AG09319 (cell line): ENCODE data around the gene OLA1.
A peak's percentile ranks its signal among the peaks of the same experiment; 100 is the strongest.
"Not testable (repeated sequence)": the region's sequence is repeated elsewhere in the genome, so short reads cannot be mapped to it uniquely, and the experiment has no call there.

Source experiments
- DNase-seq: peaks from one replicate; pipeline ENCODE4 v3.0.0-alpha.2; 2010; ENCODE audit warnings: low read depth; ENCODE audit errors: extremely low read depth
- TF ChIP-seq, protein P1 (sequence below): IDR thresholded peaks from 2 replicates; pipeline ENCODE4 v1.5.1; 2011; ENCODE audit warnings: low read depth, mild to moderate bottlenecking, inconsistent platforms, low read length, moderate library complexity

Gene OLA1

DNA sequence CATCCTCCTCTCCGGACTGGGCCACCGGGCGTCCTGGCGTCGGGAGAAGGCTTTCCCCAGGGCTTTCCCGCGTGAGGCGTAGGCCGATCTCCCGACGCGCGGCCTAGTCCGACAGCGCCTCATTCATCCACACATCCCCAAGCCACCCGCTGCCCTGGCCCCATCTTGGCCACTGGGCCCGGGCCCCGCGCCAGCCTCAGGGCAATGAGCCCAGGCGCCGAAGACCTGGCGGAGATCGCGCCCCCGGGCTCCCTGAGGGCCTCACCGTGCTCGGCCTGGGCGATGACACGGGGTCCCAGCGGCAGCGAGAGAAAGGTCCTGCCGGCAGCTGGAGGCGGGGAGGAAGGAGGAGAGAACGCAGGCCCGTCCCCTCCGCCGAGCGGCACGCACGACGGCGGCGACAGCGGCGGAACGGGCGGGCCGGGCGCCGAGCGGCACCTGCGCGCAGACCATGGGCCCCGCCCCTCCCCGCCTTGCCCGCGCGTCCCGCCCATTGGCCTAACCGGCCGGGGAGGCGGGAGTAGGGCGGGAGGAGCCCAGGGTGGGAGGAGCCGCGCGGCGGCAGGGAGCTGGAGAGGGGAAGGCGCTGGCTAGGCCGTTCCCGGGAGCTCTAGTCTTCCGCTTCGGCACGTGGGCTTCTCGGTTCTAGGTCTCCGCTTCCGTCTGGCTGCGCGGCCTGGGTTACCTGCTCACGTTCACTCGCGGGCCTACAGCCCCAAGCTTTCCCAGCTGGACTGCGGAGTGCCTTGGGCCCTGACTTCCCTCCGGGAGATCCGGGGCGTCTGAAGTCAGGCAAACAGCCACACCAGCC, at the start of gene OLA1:
OLA1 (minus strand) TSS at position 346 of the 811 bp plus-strand sequence. CDS start 1,717 bp downstream, outside the sequence.
- TF ChIP-seq, protein P1, sequence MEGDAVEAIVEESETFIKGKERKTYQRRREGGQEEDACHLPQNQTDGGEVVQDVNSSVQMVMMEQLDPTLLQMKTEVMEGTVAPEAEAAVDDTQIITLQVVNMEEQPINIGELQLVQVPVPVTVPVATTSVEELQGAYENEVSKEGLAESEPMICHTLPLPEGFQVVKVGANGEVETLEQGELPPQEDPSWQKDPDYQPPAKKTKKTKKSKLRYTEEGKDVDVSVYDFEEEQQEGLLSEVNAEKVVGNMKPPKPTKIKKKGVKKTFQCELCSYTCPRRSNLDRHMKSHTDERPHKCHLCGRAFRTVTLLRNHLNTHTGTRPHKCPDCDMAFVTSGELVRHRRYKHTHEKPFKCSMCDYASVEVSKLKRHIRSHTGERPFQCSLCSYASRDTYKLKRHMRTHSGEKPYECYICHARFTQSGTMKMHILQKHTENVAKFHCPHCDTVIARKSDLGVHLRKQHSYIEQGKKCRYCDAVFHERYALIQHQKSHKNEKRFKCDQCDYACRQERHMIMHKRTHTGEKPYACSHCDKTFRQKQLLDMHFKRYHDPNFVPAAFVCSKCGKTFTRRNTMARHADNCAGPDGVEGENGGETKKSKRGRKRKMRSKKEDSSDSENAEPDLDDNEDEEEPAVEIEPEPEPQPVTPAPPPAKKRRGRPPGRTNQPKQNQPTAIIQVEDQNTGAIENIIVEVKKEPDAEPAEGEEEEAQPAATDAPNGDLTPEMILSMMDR, result no peak
- peak; percentile 81 for DNase-seq

DNA sequence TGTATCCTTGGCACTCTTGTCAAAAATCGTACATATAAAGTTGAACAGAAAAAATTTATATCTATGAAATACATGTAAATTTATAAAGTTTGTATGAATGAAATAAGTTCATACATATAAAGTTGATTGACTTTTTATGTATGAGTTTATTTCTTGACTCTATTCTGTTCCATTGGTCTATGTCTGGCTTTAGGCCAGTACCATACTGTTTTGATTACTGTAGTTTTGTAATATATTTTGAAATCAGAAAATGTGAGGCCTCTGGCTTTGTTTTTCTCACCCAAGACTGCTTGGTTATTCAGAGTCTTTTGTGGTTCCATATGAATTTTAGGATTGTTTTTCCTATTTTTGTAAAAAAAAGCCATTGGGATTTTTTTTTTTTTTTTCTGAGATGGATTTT, 44.6 kb upstream of the OLA1 start:
- DNase-seq, result no peak
- TF ChIP-seq, protein P1, result no peak

- TF ChIP-seq, protein P1, result no peak
- no peak for DNase-seq
Observed at GRCh38 chr2:174286172-174286571, 37.8 kb upstream of the OLA1 start.

DNA sequence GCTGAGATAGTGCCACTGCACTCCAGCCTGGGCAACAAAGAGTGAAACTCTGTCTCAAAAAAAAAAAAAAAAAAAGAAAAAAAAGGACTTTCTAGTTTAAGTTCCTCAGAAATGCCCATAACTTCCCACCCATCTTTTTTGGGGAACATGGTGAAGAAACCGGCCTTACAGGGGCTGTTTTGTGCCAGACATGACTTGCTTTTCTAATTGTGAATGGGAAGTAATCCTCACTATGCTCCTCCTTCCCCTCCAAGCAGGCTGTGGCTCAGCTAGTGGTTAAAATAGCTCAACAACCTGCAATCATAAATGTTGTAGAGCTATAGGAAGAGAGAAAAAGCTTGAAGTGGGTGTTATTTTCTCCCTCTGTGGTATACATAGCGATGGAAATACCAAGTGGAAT, 34.1 kb upstream of the OLA1 start:
- TF ChIP-seq, protein P1, result no peak
- DNase-seq, result no peak

DNA sequence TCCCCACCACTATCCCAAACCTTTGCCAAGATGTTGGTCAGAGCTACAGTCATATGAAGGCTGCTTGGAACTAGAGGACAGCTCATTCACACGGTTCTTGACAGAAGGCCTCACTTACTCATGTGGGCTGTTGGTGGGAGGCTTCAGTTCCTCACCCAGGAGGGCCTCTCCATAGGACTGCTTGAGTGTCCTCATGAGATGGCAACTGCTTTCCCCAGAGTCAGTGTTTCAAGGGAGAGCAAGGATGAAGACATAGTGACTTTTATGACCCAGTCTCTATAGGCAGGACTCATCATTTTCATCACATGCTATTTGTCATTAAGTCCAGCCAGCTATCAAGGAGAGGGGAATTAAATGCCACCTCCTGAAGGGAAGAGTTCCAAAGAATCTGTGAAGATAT, 33.4 kb upstream of the OLA1 start:
- TF ChIP-seq, protein P1, result no peak
- no peak for DNase-seq

- TF ChIP-seq, protein P1, result no peak
- DNase-seq, result no peak
Observed at GRCh38 chr2:174280596-174280995, 32.3 kb upstream of the OLA1 start.

GRCh38 chr2:174270263-174270662, 21.9 kb upstream of the OLA1 start:
- DNase-seq, result not testable (repeated sequence)

DNA sequence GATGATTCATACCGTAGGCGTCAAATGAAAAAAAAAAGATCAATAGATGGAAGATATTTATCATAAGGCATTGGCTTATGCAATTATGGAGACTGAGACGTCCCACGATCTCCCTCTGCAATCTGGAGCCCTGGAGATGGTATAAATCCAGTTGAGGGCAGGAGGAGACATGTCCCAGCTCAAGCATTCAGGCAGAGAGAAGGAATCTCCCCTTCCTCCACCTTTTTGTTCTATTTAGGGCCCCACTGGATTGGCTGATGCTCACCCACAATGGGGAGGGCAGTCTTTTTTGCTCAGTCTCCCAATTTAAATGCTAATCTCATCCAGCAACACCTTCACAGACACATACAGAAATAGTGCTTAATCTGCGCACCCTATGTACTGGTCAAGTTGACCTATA, 18.0 kb upstream of the OLA1 start:
- no peak for DNase-seq
- TF ChIP-seq, protein P1, result no peak
